ENCODE data around the gene MCU. TPM values are rescaled to one million over a fixed set of nuclear protein-coding genes. Genes with fewer than 3 reads are reported as not detected.

Gene MCU
- total RNA-seq, 4 donors from 2014 or later, result 17.6 to 24.9 (median 20.3) TPM

- Histone ChIP-seq H3K4me3 (no peak overlapping the region), H3K9me3 (no peaks in the 10 kb centered on the region), H3K27ac (no peak overlapping the region), H3K4me1 (peaks cover 3 to 77% (median 19%) of the 10 kb centered on the region in 3 donors), H3K36me3 (no peaks in the 10 kb centered on the region), H3K27me3 (no peaks in the 10 kb centered on the region)
- ATAC-seq, result no peak
- WGBS, 2 donors (ENCODE audit: low coverage in 1 of 2), result 92 to 100% methylated on average over 3 of the region's 3 CpGs
- TF ChIP-seq EP300 (IDR thresholded peaks at IDR 0.05) (no peak), POLR2A (IDR thresholded peaks at IDR 0.05) (no peak), POLR2AphosphoS5 (IDR thresholded peaks at IDR 0.05) (no peak)
- TF ChIP-seq, protein P1, sequence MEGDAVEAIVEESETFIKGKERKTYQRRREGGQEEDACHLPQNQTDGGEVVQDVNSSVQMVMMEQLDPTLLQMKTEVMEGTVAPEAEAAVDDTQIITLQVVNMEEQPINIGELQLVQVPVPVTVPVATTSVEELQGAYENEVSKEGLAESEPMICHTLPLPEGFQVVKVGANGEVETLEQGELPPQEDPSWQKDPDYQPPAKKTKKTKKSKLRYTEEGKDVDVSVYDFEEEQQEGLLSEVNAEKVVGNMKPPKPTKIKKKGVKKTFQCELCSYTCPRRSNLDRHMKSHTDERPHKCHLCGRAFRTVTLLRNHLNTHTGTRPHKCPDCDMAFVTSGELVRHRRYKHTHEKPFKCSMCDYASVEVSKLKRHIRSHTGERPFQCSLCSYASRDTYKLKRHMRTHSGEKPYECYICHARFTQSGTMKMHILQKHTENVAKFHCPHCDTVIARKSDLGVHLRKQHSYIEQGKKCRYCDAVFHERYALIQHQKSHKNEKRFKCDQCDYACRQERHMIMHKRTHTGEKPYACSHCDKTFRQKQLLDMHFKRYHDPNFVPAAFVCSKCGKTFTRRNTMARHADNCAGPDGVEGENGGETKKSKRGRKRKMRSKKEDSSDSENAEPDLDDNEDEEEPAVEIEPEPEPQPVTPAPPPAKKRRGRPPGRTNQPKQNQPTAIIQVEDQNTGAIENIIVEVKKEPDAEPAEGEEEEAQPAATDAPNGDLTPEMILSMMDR (IDR thresholded peaks at IDR 0.05), result no peak
These were observed 50.1 kb downstream of the MCU start for GRCh38 chr10:72742092-72742491.

GRCh38 chr10:72742797-72743196 is 50.9 kb downstream of the MCU start:
- Histone ChIP-seq H3K4me1 (peaks cover 3 to 74% (median 17%) of the 10 kb centered on the region in 3 donors), H3K27ac (no peak overlapping the region), H3K9me3 (no peaks in the 10 kb centered on the region), H3K36me3 (no peaks in the 10 kb centered on the region), H3K27me3 (no peaks in the 10 kb centered on the region), H3K4me3 (no peak overlapping the region)
- TF ChIP-seq, protein P1 (IDR thresholded peaks at IDR 0.05), result no peak
- no peak for TF ChIP-seq EP300 (IDR thresholded peaks at IDR 0.05)
- TF ChIP-seq POLR2AphosphoS5 (IDR thresholded peaks at IDR 0.05), result no peak
- no peak for TF ChIP-seq POLR2A (IDR thresholded peaks at IDR 0.05)
- ATAC-seq, result no peak
- WGBS, 2 donors (ENCODE audit: low coverage in 1 of 2), result 84 to 100% methylated on average over 1 to 4 of the region's 5 CpGs

DNA sequence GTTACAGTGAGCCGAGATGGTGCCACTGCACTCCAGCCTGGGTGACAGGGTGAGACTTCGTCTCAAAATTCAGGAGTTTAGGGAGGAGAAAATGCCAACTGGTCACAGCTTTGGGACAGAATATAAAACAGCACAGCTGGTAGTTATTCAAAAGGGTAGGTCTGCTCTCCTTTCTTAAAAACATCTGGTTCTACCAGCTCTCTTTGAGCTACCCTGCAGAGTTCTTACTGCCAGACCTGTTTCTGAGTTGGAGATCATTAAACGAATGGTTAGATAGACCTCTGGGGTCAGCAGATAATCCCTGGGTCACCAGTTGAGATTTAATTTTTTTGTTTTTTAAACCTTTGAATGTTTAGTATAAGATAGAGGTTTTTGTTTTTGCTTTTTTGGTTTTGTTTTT is 52.6 kb downstream of the MCU start:
- peaks cover 3 to 56% (median 13%) of the 10 kb centered on the region in 3 donors for H3K4me1 ChIP-seq
- 30 to 44% methylated on average over 1 to 3 of the region's 3 CpGs for WGBS, 2 donors (ENCODE audit: low coverage in 1 of 2)
- no peak for ATAC-seq
- peak overlapping the region in 1 of 4 donors; percentile 47 for H3K27ac ChIP-seq
- H3K4me3 ChIP-seq, result no peak overlapping the region
- TF ChIP-seq, protein P1 (IDR thresholded peaks at IDR 0.05), result no peak
- TF ChIP-seq EP300 (IDR thresholded peaks at IDR 0.05), result no peak
- no peak for TF ChIP-seq POLR2A (IDR thresholded peaks at IDR 0.05)
- no peak for TF ChIP-seq POLR2AphosphoS5 (IDR thresholded peaks at IDR 0.05)
- no peaks in the 10 kb centered on the region for H3K36me3 ChIP-seq
- no peaks in the 10 kb centered on the region for H3K27me3 ChIP-seq
- no peaks in the 10 kb centered on the region for H3K9me3 ChIP-seq

DNA sequence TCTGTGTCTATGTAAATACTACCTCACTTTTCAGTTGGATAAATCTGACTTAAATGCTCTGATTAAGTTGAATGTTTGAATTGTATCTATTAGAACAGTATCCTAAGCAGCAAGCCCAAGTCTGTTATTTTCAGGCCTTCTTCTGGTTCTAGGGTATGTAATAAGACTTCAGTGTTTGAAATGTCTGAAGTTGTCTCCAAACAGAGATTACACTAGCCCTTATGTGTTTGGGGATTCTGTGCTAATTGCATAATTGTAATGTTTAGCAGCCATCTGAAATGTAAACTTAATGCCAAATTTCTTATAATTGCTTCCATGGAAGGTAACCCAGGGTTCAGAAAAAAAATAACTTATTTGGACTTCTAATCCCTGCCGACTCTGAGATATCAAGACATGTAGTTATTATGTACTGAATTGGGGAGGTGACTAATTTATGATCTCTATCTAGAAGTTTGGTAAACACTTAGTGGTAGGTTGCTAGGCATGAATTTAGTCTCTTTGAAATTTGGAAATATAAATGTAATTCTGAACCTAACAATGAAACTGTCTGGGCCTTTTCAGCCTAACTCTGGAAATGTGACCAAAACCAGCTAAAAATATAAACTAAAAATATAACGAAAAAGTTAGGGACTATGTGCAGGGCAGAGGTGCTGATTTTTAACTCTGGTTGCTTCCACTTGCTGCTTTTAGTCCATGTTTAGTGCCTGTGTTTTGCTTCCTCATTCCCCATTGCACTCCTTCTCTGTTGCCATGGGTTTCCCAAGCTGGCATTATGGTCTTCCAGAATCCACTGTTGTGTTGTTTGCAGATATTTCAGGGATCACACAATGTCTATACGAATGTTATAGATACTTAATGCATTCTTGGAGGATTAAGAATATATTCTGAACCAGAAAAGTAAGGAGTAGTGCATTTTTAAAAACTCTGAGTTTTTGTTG is 54.8 kb downstream of the MCU start:
- Histone ChIP-seq H3K9me3 (no peaks in the 10 kb centered on the region), H3K4me1 (peaks cover 3 to 40% (median 6%) of the 10 kb centered on the region in 3 donors), H3K27ac (peak overlapping the region in 3 of 4 donors; percentile 6 to 24 (median 11)), H3K4me3 (no peak overlapping the region), H3K27me3 (no peaks in the 10 kb centered on the region), H3K36me3 (no peaks in the 10 kb centered on the region)
- WGBS, 2 donors (ENCODE audit: low coverage in 1 of 2), result 15 to 20% methylated on average over 3 of the region's 3 CpGs
- ATAC-seq, result no peak
- TF ChIP-seq, protein P1 (IDR thresholded peaks at IDR 0.05), result no peak
- TF ChIP-seq POLR2A (IDR thresholded peaks at IDR 0.05) (no peak), EP300 (IDR thresholded peaks at IDR 0.05) (no peak), POLR2AphosphoS5 (IDR thresholded peaks at IDR 0.05) (no peak)

Data from gastroesophageal sphincter (tissue), 4 donors.